K562 (cell line): ENCODE measurements around the gene ZEB2. TPM values are rescaled to one million over a fixed set of nuclear protein-coding genes. Genes with fewer than 3 reads are reported as not detected.
A peak's percentile ranks its signal among the peaks of the same experiment; 100 is the strongest.

Experiments
- BCOR ChIP-seq: fragments of 450-650 bp; IDR thresholded peaks from 2 replicates; pipeline ENCODE4 v1.6.1; 2016
- CEBPG ChIP-seq, 3 experiments: fragments of 200-800 bp in 1 of 3; sonication (Bioruptor generic) in 1 of 3; sonication (generic) in 1 of 3; formaldehyde crosslinking in 1 of 3; IDR thresholded peaks in 2 of 3; conservative IDR thresholded peaks in 1 of 3; 2 replicates each; pipeline versions ENCODE4 v1.6.1 to v1.8.0; 2016 to 2022; ENCODE audit warnings: missing compliant biosample characterization in 2 of 3, missing genetic modification characterization in 2 of 3, mild to moderate bottlenecking in 1 of 3, missing genetic modification reagents in 1 of 3
- CHD1 ChIP-seq: fragments of 200-600 bp; sonication (generic); IDR thresholded peaks from one replicate; pipeline ENCODE4 v1.6.1; 2012; ENCODE audit warnings: mild to moderate bottlenecking, moderate library complexity, low read length, inconsistent platforms
- CREB1 ChIP-seq, 2 experiments: sonication (generic) in 1 of 2; formaldehyde crosslinking in 1 of 2; IDR thresholded peaks; 2 replicates each; pipeline versions ENCODE4 v1.6.1 to v1.8.0; 2012 to 2022; ENCODE audit warnings: inconsistent platforms in 1 of 2, mild to moderate bottlenecking in 1 of 2, missing genetic modification reagents in 1 of 2, moderate library complexity in 1 of 2
- DPF2 ChIP-seq: fragments of 450-650 bp; IDR thresholded peaks from 2 replicates; pipeline ENCODE4 v1.6.1; 2016
- ELF4 ChIP-seq: fragments of 450-650 bp; formaldehyde crosslinking; IDR thresholded peaks from 2 replicates; pipeline ENCODE4 v1.4.0; 2022; ENCODE audit warnings: missing genetic modification characterization
- ETV5 ChIP-seq: sonication (generic); formaldehyde crosslinking; IDR thresholded peaks from 2 replicates; pipeline ENCODE4 v1.4.0; 2020; ENCODE audit warnings: low read depth, mild to moderate bottlenecking, missing genetic modification reagents
- FIP1L1 ChIP-seq: fragments of 200-400 bp; formaldehyde crosslinking; IDR thresholded peaks from 2 replicates; pipeline ENCODE4 v1.6.1; 2018; ENCODE audit warnings: mild to moderate bottlenecking, low read depth, low read length; ENCODE audit not compliant: poor library complexity, severe bottlenecking
- HDGF ChIP-seq: fragments of 450-650 bp; IDR thresholded peaks from 2 replicates; pipeline ENCODE4 v1.6.1; 2016
- KHSRP ChIP-seq: fragments of 450-650 bp; IDR thresholded peaks from 2 replicates; pipeline ENCODE4 v1.6.1; 2017
- MAFF ChIP-seq: IDR thresholded peaks from 2 replicates; pipeline ENCODE4 v1.6.1; 2012; ENCODE audit warnings: low read length, improper control_type of control experiment
- NCOA6 ChIP-seq: fragments of 450-650 bp; IDR thresholded peaks from 2 replicates; pipeline ENCODE4 v1.6.1; 2017; ENCODE audit warnings: mild to moderate bottlenecking
- POLR2A ChIP-seq: fragments of 450-650 bp; conservative IDR thresholded peaks from 2 replicates; pipeline ENCODE4 v1.6.1; 2016
- RNF2 ChIP-seq: sonication (generic); IDR thresholded peaks from 2 replicates; pipeline ENCODE4 v1.6.1; 2016
- SIX5 ChIP-seq, 2 experiments: IDR thresholded peaks; 2 replicates each; pipeline ENCODE4 v1.6.1; 2011; ENCODE audit warnings: low read length in 2 of 2, borderline replicate concordance in 1 of 2, low read depth in 1 of 2, mild to moderate bottlenecking in 1 of 2, moderate library complexity in 1 of 2; ENCODE audit not compliant: insufficient read depth in 1 of 2
- SMARCB1 ChIP-seq: IDR thresholded peaks from 2 replicates; pipeline ENCODE4 v1.6.1; 2011; ENCODE audit warnings: improper control_type of control experiment, low read depth; ENCODE audit not compliant: insufficient read length
- SRSF1 ChIP-seq: fragments of 200-400 bp; formaldehyde crosslinking; IDR thresholded peaks from 2 replicates; pipeline ENCODE4 v1.6.1; 2017; ENCODE audit warnings: mild to moderate bottlenecking, low read depth, low read length, moderate library complexity
- TAF1 ChIP-seq: IDR thresholded peaks from 2 replicates; pipeline ENCODE4 v1.6.1; 2011; ENCODE audit warnings: mild to moderate bottlenecking, low read length, moderate library complexity; ENCODE audit not compliant: insufficient read depth, control insufficient read depth, severe bottlenecking; ENCODE audit errors: extremely low read depth
- THRB ChIP-seq: fragments of 450-650 bp; formaldehyde crosslinking; conservative IDR thresholded peaks from 2 replicates; pipeline ENCODE4 v1.4.0; 2022; ENCODE audit warnings: mild to moderate bottlenecking, missing genetic modification characterization
- ZFX ChIP-seq: sonication (generic); formaldehyde crosslinking; IDR thresholded peaks from 2 replicates; pipeline ENCODE4 v1.8.0; 2022; ENCODE audit warnings: mild to moderate bottlenecking, missing genetic modification reagents, moderate library complexity
- ZNF146 ChIP-seq: IDR thresholded peaks from one replicate; pipeline ENCODE4 v1.6.1; 2018; ENCODE audit warnings: missing compliant biosample characterization; ENCODE audit not compliant: unreplicated experiment
- ZNF41 ChIP-seq: fragments of 250-450 bp; sonication (Bioruptor Pico); conservative IDR thresholded peaks from 2 replicates; pipeline ENCODE4 v1.4.0; 2020; ENCODE audit warnings: mild to moderate bottlenecking
- ZNF785 ChIP-seq: fragments of 250-450 bp; sonication (Bioruptor Pico); IDR thresholded peaks from 2 replicates; pipeline ENCODE4 v1.4.0; 2020; ENCODE audit warnings: mild to moderate bottlenecking
- polyA plus RNA-seq, 8 experiments: library from polyadenylated mRNA; depleted of rRNA in 4 of 8; stranded (reverse) in 5 of 8; unstranded in 3 of 8; fragments of >200 nt; fragmentation: Nextera tagmentation in 2 of 8; fragmentation: Illumina TruSeq in 1 of 8; extraction: Ambion mirVana in 2 of 8; extraction: Trizol in 1 of 8; gene quantifications; 2 replicates each; pipeline versions ENCODE4 v1.2.1 to v1.2.3, GENCODE V29; 2011 to 2014; ENCODE audit warnings: inconsistent platforms in 1 of 8, missing spikeins in 1 of 8
- total RNA-seq, 7 experiments: library from RNA; depleted of rRNA in 6 of 7; stranded (reverse); fragments of >200 nt in 6 of 7; fragmentation: Illumina TruSeq in 2 of 7; extraction: Trizol in 2 of 7; gene quantifications; 2 replicates each; pipeline versions ENCODE4 v1.2.1 to v1.2.3, GENCODE V29; 2011 to 2021; ENCODE audit warnings: low replicate concordance in 1 of 7
- TF ChIP-seq, protein P1 (sequence below), 3 experiments: fragments of 200-800 bp in 1 of 3; sonication (Bioruptor generic) in 1 of 3; sonication (generic) in 1 of 3; formaldehyde crosslinking in 1 of 3; IDR thresholded peaks; 2 replicates each; pipeline versions ENCODE4 v1.6.1 to v1.8.0; 2016 to 2022; ENCODE audit warnings: mild to moderate bottlenecking in 2 of 3, missing compliant biosample characterization in 2 of 3, missing genetic modification characterization in 2 of 3, missing genetic modification reagents in 1 of 3
- TF ChIP-seq, protein P2 (sequence below): sonication (generic); formaldehyde crosslinking; IDR thresholded peaks from 2 replicates; pipeline ENCODE4 v1.8.1; 2022; ENCODE audit warnings: missing genetic modification reagents

Gene ZEB2
- total and polyA plus RNA-seq, 9 of the 15 experiments (the other 6 are each of a cell fraction or from before 2014, with no cell fraction given), result 15.1 to 113 (median 72.3) TPM

DNA sequence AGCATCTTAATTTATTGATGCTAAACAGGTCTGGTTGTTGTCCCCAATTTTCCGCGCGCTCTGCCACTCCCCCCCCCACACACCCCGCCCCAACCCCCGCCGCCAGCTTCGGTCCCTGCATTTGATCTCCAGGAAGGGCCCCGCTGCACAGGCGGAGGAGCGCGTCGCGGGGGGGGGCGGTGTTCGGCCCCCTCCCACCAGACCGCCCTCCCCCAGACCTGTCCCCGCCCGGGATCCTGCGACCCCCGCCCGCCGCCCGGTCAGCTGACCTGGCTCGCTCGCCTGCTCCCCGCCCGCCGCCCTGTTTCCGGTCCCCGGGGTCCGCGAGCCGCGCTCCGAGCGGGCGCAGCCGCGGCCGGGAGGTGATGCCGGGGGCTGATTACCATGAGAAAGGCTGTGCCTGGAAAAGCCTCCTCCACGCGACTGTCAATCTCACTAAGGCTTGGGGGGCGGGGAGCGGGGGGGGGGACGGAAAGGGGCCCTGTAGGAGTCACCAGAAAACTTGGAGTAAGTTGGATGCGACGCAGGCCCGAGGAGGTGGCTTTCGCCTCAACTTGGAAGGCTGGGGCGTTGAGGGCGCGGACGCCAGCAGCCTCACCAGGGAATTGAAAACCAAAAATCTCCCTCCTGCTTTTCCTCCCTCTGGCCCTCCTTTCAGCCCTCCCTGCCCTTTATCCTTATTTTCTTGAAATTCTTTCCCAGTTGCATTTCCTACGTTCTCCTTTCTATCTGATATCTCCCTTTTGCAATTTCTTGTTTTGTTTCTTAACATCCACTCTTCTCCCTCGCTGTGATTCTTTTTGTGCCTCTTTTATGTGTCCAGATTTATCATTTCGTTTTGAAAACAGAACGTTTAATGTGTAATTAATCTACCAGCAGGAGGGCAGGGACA lies 4.4 kb upstream of the ZEB2 start (continued):
- TF ChIP-seq THRB (CRISPR knock-in tag) (no peak), ZFX (0 out of 2 replicates have a peak, but pooled peaks have one; percentile 15), CEBPG (CRISPR knock-in tag; IDR thresholded peaks at IDR 0.05) (no peak), CEBPG (tag; conservative IDR thresholded peaks at IDR 0.05 in 1 of 2, IDR thresholded peaks at IDR 0.05 in 1 of 2) (no peak), TAF1 (peak; percentile 55), ZNF785 (CRISPR knock-in tag) (no peak), ZNF41 (CRISPR knock-in tag) (no peak), SMARCB1 (no peak), ETV5 (CRISPR knock-in tag) (peak; percentile 60; the same call in 1 of the 2 replicates), CHD1 (no peak), DPF2 (0 out of 2 replicates have a peak, but pooled peaks have one; percentile 31), POLR2A (peak; percentile 36), ZNF146 (CRISPR knock-in tag) (no peak), SRSF1 (no peak), RNF2 (no peak; the same call in 1 of the 2 replicates), FIP1L1 (no peak), KHSRP (no peak), CREB1 (IDR thresholded peaks at IDR 0.05) (no peak), CREB1 (CRISPR knock-in tag; IDR thresholded peaks at IDR 0.05) (no peak), MAFF (no peak), ELF4 (CRISPR knock-in tag) (no peak), BCOR (no peak), SIX5 (IDR thresholded peaks at IDR 0.05; ENCODE audit: borderline replicate concordance in 1 of 2, insufficient read depth in 1 of 2, low read depth in 1 of 2, low read length in 2 of 2) (no peak), NCOA6 (no peak), HDGF (no peak)
- TF ChIP-seq, protein P1, sequence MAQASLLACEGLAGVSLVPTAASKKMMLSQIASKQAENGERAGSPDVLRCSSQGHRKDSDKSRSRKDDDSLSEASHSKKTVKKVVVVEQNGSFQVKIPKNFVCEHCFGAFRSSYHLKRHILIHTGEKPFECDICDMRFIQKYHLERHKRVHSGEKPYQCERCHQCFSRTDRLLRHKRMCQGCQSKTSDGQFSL (CRISPR knock-in tag; IDR thresholded peaks at IDR 0.05), result peak; percentile 66
- TF ChIP-seq, protein P1 (tag; IDR thresholded peaks at IDR 0.05), result peak in 1 of 2 experiments; percentile 94; a peak in 2 of 4 replicates
- TF ChIP-seq, protein P2, sequence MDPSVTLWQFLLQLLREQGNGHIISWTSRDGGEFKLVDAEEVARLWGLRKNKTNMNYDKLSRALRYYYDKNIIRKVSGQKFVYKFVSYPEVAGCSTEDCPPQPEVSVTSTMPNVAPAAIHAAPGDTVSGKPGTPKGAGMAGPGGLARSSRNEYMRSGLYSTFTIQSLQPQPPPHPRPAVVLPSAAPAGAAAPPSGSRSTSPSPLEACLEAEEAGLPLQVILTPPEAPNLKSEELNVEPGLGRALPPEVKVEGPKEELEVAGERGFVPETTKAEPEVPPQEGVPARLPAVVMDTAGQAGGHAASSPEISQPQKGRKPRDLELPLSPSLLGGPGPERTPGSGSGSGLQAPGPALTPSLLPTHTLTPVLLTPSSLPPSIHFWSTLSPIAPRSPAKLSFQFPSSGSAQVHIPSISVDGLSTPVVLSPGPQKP, result no peak
